HG03097 (cell line): Measurements from ENCODE around the gene ELF1.
A peak's percentile ranks its signal among the peaks of the same experiment; 100 is the strongest.
"Not testable (repeated sequence)": the region's sequence is repeated elsewhere in the genome, so short reads cannot be mapped to it uniquely, and the experiment has no call there.

Experiments
- ATAC-seq: cut with Tn5 transposase; IDR thresholded peaks from one replicate; pipeline ENCODE4 v1.9.1; 2021; ENCODE audit not compliant: unreplicated experiment, low FRiP score

ELF1 gene

DNA sequence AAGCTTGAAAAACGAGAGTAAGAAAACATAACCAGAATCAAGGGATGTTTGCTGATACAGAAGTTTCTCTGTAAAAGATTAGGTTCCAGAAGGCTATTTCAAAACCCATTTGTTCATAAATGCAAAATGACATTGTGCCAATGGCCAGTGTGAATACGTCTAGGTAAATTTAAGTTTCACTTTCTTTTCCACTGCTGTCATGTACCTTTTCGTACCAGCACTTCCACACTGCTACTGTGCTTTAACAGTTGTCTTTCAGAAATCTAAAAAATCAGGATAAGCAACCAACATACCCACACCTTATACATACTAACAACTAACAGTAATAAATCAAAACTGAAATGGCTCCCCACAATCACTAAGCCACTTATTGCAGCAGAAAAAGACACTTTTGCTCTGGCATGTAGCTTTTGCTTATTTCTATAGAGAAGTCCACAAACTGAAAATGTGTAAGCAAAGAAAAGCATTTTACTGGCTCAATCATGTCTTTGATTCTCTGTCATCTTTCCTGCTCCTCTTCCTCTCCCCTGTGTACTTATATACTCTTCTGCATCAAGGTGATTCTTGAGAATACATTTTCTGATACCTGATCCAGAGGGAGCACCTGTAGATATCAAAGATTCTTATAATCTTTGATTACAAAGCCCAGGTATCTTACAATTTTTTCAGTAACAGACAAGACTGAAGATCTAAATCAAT is 34.3 kb downstream of the ELF1 start:
- peak; percentile 42 for ATAC-seq

DNA sequence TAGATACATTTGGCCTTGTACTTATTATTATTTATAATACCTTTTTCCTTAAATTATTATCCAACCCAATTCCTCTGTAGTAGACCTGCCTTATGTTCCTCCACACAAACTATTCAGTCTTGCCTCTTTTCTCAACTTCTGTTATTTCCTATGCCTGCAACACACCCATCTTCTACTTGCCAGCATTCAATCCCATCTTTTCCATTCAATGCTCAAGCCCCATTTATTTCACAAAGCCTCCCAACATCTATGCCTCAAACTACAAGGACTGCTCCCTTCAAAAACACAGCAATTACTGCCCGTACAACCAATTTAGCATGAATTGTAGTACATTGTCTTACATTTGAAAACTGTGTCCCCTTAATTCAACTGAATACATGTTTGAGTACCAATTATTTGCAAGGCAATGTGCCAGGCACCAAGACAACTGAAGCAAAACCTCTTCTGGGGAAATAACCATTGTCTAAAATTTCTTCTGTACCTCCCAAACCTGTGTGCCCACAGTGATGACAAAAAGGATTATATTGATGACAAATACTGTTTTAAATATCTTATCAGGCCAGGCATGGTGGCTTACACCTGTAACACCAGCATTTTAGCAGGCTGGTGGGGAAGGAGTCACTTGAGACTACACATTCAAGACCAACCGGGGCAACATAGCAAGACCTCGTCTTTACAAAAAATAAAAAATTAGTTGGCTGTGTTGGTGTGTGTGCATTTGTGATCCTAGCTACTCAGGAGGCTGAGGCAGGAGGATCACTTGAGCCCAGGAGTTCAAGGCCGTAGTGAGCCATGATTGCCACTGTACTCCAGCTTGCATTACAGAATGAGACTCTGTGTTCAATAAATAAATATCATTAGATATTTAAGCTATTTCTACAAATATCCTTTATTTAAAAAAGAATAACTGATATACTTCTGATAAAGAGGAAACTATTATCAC is 35.1 kb downstream of the ELF1 start:
- ATAC-seq: no peak

DNA sequence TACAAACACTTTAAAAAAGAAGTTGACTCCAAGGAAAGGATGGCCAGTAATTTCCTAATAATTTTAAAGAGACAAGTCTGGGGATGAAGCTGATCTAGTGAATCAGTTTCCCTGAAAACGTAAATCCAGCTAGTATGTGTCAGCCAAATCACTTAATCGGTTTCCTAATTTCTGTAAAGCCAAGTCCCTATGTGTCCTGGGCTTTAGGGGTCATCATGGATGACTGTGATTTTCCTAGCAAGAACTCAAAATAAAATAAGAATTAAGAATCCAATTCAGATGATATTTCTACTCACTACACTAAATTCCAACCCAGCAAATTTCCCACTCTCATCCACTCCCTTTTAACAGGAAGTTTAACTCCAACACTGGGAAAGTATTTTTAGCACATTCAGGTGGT is 35.9 kb downstream of the ELF1 start:
- ATAC-seq: no peak

DNA sequence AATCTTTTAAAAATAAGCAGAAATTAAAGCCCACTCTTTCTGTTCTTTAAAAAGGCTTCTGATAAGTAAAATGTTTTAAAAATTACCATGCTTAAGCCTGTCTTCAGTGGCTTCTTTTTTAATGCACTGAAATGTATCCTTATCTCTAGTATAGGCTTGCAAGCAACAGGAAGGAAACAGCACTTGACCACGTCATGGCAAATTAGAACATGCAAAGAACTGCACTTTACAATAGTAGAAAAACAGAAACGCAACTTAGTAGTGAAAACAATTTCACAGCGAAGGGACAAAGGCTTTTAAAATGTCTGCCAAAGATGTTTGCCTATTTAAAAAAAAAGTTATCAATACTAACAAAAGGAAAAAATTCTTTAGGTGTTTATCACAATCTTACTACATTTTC is 36.3 kb downstream of the ELF1 start:
- peak; percentile 39 for ATAC-seq

GRCh38 chr13:40981949-40982348 is 37.2 kb downstream of the ELF1 start:
- no peak for ATAC-seq

DNA sequence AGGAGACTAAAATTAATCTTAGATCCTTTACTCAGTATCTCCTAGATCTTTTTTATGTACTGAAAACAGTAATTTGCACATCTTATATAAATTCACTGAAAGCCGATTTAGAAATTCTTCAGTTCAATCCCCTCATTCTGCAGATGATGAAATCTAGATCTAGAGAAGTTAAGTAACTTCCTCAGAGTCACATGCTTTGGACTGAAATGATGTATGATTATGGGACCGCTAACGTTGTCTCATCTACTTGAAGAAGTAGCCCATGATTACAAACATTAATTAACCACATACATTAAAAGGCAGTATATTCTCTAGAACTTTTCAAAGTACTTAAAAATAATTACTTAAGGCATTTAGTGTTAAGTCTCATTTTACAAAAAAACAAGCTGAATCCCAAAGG is 37.8 kb downstream of the ELF1 start:
- no peak for ATAC-seq

DNA sequence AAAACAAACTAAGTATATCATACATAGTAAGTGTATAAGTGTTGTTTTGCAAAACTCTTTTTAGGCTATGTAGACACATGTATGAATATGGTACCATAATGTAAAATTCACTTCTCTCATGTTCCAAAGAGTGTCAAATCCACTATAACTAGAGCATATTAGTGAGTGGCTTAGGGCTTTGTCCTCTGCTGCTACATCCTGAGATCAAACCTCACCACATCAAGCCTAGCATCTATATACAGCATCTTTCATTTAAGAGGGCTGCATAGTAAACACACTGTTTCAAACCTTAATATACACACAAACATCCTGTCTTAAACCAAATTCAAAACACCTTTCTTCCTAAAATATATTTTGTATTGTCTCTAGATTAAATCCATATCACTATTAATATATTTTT is 38.7 kb downstream of the ELF1 start:
- no peak for ATAC-seq

- no peak for ATAC-seq
Measured at GRCh38 chr13:40979232-40979631, 39.9 kb downstream of the ELF1 start.

DNA sequence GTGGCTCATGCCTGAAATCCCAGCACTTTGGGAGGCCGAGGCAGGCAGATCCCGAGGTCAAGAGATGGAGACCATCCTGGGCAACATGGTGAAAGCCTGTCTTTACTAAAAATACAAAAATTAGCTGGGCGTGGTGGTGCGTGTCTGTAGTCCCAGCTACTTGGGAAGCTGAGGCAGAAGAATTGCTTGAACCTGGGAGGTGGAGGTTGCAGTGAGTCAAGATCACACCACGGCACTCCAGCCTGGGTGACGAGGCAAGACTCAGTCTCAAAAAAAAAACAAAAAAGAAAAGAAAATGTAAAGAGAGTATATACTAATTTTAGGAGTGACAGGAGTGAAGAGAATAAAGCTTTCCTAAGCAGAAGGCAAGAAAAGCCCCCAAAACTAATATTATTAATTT is 41.0 kb downstream of the ELF1 start:
- ATAC-seq: not testable (repeated sequence)

- ATAC-seq: no peak
Measured at GRCh38 chr13:40975441-40975840, 43.7 kb downstream of the ELF1 start.

DNA sequence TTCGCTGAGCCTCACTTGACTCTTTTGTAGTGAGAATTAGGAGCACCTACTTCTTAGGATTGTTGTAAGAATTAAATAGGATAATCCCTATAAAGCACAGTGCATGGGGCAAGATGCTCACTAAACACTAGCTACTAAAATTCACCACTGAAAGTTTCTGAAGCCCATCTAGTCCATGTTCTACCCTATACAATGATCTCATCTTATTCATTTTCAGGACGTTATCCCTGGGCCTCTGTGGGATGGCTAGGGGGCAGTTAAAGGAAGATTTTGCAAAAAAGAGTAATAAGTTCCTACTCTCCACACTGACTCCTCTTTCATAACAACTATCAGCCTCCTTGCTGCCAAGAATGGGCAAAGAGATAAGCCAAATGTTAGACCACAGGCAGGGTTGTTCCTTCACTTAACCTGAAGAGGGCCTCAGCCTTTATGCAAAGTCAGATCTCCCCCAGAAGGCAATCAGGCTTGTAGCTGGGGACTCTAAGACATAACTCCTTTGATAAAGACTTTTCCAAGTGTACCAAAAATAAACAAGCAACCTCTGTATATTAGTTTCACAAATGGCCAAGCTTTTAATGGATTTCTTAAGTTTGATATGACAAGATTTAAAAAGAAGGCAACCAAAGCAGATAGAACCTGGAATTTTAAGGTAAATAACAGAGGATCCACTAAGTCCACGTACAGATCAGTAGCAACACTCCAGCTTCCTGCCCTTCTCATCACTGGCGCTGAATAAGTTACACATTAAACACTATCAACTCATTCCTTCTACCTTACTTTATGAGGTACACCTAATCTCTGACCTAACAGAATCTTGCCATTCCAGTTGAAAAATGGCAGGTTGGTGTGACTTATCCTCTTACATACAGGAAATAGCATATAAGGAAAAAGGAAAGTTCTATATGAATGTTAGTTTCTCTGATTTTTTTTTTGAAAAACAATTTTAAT is 44.4 kb downstream of the ELF1 start:
- ATAC-seq: peak; percentile 52

- no peak for ATAC-seq
Measured at GRCh38 chr13:40973409-40973808, 45.7 kb downstream of the ELF1 start.

- no peak for ATAC-seq
Measured at GRCh38 chr13:40971321-40971720, 47.8 kb downstream of the ELF1 start.

- no peak for ATAC-seq
Measured at GRCh38 chr13:40970803-40971202, 48.3 kb downstream of the ELF1 start.

GRCh38 chr13:40969169-40969901 is 49.8 kb downstream of the ELF1 start:
- peak; percentile 50 for ATAC-seq

- no peak for ATAC-seq
Measured at GRCh38 chr13:40968416-40969000, 50.6 kb downstream of the ELF1 start.

DNA sequence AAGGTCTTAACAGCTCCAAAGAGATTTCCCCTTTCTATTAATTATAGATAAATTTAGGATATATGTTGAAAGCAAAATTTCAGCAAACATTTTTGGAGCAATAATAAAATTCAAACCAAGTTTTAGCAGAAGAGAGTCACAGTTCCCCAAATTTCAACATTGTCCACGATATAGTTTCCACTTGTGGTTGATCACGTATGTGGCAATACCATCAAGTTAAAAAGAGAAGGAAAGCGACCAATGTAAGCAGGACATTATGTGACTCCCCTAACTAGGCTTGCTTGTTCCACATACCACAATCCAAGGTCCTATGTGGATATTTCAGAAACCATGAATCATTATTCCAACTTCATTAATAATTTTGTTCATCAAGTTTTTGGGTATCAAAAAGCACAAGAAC is 52.8 kb downstream of the ELF1 start:
- ATAC-seq: no peak

DNA sequence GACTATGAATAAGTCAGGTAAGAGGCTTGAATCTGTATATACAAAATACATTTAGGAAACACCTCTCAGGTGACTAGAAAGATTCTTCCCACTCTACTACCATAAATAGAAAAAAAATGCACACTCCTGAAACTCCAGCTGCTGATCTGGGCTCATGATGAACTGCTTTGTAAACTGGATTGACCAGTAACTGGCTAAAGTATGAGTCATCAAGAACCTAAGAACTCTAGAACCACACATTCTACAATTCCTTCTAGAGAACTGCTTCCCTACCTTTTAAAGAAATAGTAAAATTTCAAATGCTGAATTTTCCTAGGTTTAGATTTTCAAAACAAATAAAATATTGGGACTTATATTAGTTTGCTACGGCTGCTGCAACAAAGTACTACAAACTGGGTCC is 55.2 kb downstream of the ELF1 start:
- ATAC-seq: no peak

DNA sequence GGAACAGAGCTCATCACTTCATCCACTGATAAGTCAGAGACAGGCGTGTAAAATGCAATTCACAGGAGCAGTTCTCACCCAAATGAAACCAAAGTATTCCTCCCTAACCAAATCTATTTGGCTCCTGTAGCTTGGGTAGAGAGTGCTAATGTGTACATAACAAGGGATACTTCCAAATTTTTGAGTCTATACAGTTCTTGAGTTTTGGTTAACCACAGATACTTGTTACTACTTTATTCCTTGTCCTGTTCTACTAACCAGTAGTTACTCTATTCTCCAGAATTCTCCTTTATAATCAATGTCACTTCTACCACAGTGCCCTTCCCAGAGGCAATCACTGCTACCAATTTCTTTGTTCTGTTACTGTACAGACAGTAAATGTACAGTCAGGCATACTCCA is 57.3 kb downstream of the ELF1 start:
- no peak for ATAC-seq

- no peak for ATAC-seq
Measured at GRCh38 chr13:40961214-40961613, 57.9 kb downstream of the ELF1 start.
